Transverse colon (tissue), 4 donors: ENCODE measurements around the gene DNAI2. TPM values are rescaled to one million over a fixed set of nuclear protein-coding genes. Genes with fewer than 3 reads are reported as not detected.

ENCODE experiments used
- DNase-seq: peaks from one replicate; pipeline ENCODE4 v3.0.0-alpha.2; 2019
- H3K27ac ChIP-seq, 4 donors: fragments of 200-600 bp; sonication (generic); 2 replicates each; pipeline ENCODE4 v1.5.1; 2016 to 2018; ENCODE audit warnings: inconsistent platforms in 4 of 4
- H3K27me3 ChIP-seq: fragments of 200-600 bp; sonication (generic); 2 replicates; pipeline ENCODE4 v1.5.1; 2017; ENCODE audit warnings: inconsistent platforms
- H3K36me3 ChIP-seq, 4 donors: fragments of 200-600 bp; sonication (generic); 2 replicates each; pipeline ENCODE4 v1.5.1; 2017 to 2019; ENCODE audit warnings: inconsistent platforms in 4 of 4
- H3K4me1 ChIP-seq, 4 donors: fragments of 200-600 bp; sonication (generic); 2 replicates each; pipeline ENCODE4 v1.5.1; 2017 to 2020; ENCODE audit warnings: inconsistent platforms in 4 of 4
- H3K4me3 ChIP-seq, 4 donors: fragments of 200-600 bp; sonication (generic); 1 replicate in 1 of 4; 2 replicates in 3 of 4; pipeline versions ENCODE4 v1.5.1 to v1.6.1; 2017 to 2019; ENCODE audit warnings: inconsistent platforms in 4 of 4
- H3K9me3 ChIP-seq, 2 donors: fragments of 200-600 bp; sonication (generic); 2 replicates each; pipeline ENCODE4 v1.5.1; 2017 to 2019; ENCODE audit warnings: inconsistent platforms in 2 of 2
- EP300 ChIP-seq: sonication (generic); formaldehyde crosslinking; IDR thresholded peaks from one replicate; pipeline ENCODE4 v1.6.1; 2017; ENCODE audit warnings: antibody characterized with exemption, low read depth
- POLR2A ChIP-seq: fragments of 450-650 bp; IDR thresholded peaks from one replicate; pipeline ENCODE4 v1.6.1; 2016; ENCODE audit warnings: antibody characterized with exemption, mild to moderate bottlenecking, moderate library complexity
- POLR2AphosphoS5 ChIP-seq, 3 donors: sonication (generic); formaldehyde crosslinking; IDR thresholded peaks; one replicate each; pipeline ENCODE4 v1.6.1; 2016; ENCODE audit warnings: antibody characterized with exemption in 3 of 3
- WGBS, 2 donors: methylation state at CpG; one replicate each; pipeline ENCODE4 v1.1.5; 2018; ENCODE audit warnings: low coverage in 1 of 2; 5-methylcytosine and 5-hydroxymethylcytosine counted together
- in situ Hi-C, 4 donors: fragments of 200-750 bp; cut with MboI; loops; one replicate each; pipeline versions ENCODE4 v1.15.0 to v1.15.1; 2017; ENCODE audit warnings: low sequenced_read_pairs in 3 of 4, low pct_ligation_motif_present in 1 of 4, low pct_unique_long_range_greater_than_20kb in 1 of 4
- intact Hi-C: fragments of 100-400 bp; cut with DNase I; formaldehyde crosslinking; loops from one replicate; pipeline ENCODE4 v1.15.1; 2023; ENCODE audit warnings: low total_unique reads
- total RNA-seq, 4 donors: library from RNA; depleted of rRNA; stranded (reverse); fragments of >200 nt; gene quantifications; one replicate each; pipeline ENCODE4 v1.1.0, GENCODE V29; 2016
- TF ChIP-seq, protein P1 (sequence below), 5 experiments: fragments of 200-600 bp in 3 of 5; fragments of 450-650 bp in 2 of 5; sonication (generic) in 3 of 5; IDR thresholded peaks; 1 replicate in 2 of 5; 2 replicates in 3 of 5; pipeline ENCODE4 v1.5.1; 2016 to 2017; ENCODE audit warnings: antibody characterized with exemption in 5 of 5, inconsistent platforms in 3 of 5, mild to moderate bottlenecking in 2 of 5, moderate library complexity in 1 of 5

Gene DNAI2
- total RNA-seq, 4 donors from 2014 or later: not detected

DNA sequence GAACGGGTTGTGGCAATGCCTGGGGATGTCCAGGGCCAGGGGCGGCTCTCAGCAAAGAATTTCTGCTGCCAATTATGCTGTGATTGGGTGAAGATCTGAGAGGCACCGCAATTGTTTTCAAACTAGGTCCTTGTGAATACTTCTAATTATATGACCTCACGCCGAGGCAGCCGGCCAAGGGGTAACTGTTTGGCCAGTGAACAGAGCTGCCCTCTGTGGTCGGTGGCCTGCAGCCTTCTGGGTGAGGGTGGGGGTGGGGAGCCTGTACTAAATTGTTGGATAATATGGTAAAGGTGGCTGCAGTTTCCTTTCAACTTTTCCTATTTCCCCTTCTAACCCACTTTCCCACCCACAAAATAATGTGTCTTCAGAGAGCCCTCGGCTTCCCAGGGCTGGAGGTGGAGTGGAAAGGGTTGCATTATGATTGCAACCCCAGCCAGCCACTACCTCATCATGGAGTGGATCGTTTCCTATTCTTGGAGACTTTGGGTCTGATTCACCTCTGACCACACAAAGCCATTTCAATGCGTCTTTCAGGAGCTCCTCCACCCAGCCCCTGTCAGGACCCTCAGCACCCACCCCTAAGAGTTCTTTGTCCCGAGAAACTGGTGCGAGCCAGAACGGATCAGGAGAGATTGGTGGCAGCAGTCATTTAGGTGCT is 2.0 kb upstream of the DNAI2 start:
- H3K4me3 ChIP-seq: no peak overlapping the region
- peaks cover 17% of the 10 kb centered on the region for H3K27me3 ChIP-seq
- in situ Hi-C loops: no loop called here
- H3K36me3 ChIP-seq: no peaks in the 10 kb centered on the region
- no peaks in the 10 kb centered on the region for H3K9me3 ChIP-seq
- intact Hi-C loops: no loop called here
- no peak for DNase-seq
- no peak for TF ChIP-seq EP300
- no peak for TF ChIP-seq POLR2AphosphoS5 (IDR thresholded peaks at IDR 0.05)
- TF ChIP-seq, protein P1, sequence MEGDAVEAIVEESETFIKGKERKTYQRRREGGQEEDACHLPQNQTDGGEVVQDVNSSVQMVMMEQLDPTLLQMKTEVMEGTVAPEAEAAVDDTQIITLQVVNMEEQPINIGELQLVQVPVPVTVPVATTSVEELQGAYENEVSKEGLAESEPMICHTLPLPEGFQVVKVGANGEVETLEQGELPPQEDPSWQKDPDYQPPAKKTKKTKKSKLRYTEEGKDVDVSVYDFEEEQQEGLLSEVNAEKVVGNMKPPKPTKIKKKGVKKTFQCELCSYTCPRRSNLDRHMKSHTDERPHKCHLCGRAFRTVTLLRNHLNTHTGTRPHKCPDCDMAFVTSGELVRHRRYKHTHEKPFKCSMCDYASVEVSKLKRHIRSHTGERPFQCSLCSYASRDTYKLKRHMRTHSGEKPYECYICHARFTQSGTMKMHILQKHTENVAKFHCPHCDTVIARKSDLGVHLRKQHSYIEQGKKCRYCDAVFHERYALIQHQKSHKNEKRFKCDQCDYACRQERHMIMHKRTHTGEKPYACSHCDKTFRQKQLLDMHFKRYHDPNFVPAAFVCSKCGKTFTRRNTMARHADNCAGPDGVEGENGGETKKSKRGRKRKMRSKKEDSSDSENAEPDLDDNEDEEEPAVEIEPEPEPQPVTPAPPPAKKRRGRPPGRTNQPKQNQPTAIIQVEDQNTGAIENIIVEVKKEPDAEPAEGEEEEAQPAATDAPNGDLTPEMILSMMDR (IDR thresholded peaks at IDR 0.05): no peak
- no peak for TF ChIP-seq POLR2A
- WGBS, 2 donors: 66 to 80% methylated on average over 4 to 13 of the region's 13 CpGs
- H3K4me1 ChIP-seq: peaks cover 0 to 15% (median 10%) of the 10 kb centered on the region in 4 donors
- H3K27ac ChIP-seq: no peak overlapping the region

DNA sequence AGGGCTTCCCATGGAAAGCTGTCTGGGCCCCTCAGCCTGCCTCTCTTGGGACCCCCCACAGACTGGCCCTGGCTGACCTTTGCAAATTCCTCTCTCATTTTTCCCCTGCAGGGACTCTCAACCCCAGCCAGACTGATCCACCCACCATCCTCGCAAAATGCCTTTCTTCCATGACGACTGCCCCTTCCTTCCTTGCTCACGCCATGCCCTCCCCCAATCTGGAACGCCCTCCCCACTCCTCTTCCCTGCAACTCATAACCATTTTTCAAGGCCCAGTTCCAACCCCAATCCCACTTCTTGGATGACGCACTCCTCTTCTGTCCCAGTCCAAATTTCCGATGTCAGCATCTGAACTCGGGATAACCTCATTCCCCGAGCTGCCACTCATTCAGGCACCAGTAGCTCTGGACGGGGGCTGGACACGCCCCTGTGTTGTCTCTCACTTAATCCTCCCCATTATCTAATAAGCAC is 1.3 kb upstream of the DNAI2 start:
- 69 to 80% methylated on average over 4 to 9 of the region's 10 CpGs for WGBS, 2 donors
- H3K4me3 ChIP-seq: no peak overlapping the region
- no peak for DNase-seq
- no peaks in the 10 kb centered on the region for H3K9me3 ChIP-seq
- TF ChIP-seq EP300: no peak
- TF ChIP-seq, protein P1 (IDR thresholded peaks at IDR 0.05): no peak
- no peak for TF ChIP-seq POLR2AphosphoS5 (IDR thresholded peaks at IDR 0.05)
- TF ChIP-seq POLR2A: no peak
- in situ Hi-C loops (no loop called here), intact Hi-C loops (no loop called here)
- peaks cover 0 to 15% (median 10%) of the 10 kb centered on the region in 4 donors for H3K4me1 ChIP-seq
- H3K27ac ChIP-seq: no peak overlapping the region
- no peaks in the 10 kb centered on the region for H3K36me3 ChIP-seq
- H3K27me3 ChIP-seq: peaks cover 17% of the 10 kb centered on the region

DNA sequence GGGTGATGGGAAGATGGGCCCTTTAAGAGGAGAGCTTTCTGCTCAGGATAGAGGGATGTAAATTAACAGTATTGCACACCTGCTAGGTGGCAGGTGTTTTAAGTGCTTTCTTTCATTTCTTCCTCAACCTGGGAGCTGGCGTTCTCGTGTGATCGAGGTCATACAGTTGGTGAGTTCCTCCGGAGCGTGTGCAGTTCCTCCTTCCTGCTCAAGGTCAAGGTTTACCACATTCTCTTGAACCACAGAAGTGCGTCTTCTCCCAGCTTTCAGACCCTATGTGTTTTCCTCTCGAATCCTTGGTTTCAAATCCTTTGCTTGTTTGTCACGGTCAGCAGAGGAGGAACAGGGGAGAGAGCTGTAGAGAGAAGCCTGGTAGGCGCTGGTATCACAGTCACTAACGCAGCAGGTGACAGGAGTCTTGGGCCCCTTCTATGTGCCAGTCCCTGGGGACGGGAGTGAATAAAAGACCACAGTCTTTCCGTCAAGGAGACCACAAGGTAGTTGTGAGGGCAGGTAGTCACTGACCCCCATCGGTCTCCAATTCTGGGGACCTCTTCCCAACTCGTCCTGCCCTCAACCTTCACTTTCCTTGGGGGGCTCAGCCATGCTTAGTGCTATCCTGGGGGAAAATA is 791 bp downstream of the DNAI2 start:
- WGBS, 2 donors: 42 to 54% methylated on average over 12 to 14 of the region's 14 CpGs
- in situ Hi-C loops: no loop called here
- peaks cover 0 to 15% (median 10%) of the 10 kb centered on the region in 4 donors for H3K4me1 ChIP-seq
- no peaks in the 10 kb centered on the region for H3K9me3 ChIP-seq
- no peak for DNase-seq
- intact Hi-C loops: no loop called here
- no peaks in the 10 kb centered on the region for H3K36me3 ChIP-seq
- no peak overlapping the region for H3K4me3 ChIP-seq
- TF ChIP-seq, protein P1 (IDR thresholded peaks at IDR 0.05): no peak
- TF ChIP-seq EP300 (no peak), POLR2AphosphoS5 (IDR thresholded peaks at IDR 0.05) (no peak), POLR2A (no peak)
- H3K27me3 ChIP-seq: peaks cover 17% of the 10 kb centered on the region
- H3K27ac ChIP-seq: no peak overlapping the region

DNA sequence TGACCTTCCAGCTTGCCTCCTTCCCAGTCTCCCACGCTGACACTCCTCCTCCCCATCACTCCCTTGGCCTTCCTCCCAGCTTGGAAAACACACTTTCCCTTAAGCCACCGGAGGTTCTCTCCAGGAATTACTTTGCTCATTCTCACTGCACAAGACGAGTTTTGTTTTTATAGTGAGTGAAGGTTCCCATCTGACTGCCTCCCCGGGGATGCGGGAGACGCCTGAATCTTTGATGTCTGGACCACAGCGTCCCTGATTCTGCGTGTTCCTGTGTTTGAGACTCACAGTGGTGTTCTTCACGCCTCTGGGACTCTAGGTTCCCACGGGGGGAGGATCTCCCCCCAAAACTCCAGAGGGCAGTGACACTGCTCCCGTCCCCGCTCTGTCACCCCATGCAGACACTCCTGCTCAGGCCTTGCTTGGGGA is 2.0 kb downstream of the DNAI2 start:
- TF ChIP-seq POLR2AphosphoS5 (IDR thresholded peaks at IDR 0.05) (no peak), POLR2A (no peak), EP300 (no peak)
- TF ChIP-seq, protein P1 (IDR thresholded peaks at IDR 0.05): no peak
- H3K36me3 ChIP-seq: no peaks in the 10 kb centered on the region
- in situ Hi-C loops (no loop called here), intact Hi-C loops (no loop called here)
- H3K27ac ChIP-seq: peak overlapping the region; percentile 3 to 57 (median 36)
- H3K27me3 ChIP-seq: peaks cover 17% of the 10 kb centered on the region
- peaks cover 0 to 15% (median 10%) of the 10 kb centered on the region in 4 donors for H3K4me1 ChIP-seq
- no peak overlapping the region for H3K4me3 ChIP-seq
- no peaks in the 10 kb centered on the region for H3K9me3 ChIP-seq
- 75% methylated on average over 12 of the region's 12 CpGs; no CpG with 5 or more reads in 1 of the 2 donors for WGBS, 2 donors
- no peak for DNase-seq
